ENCODE measurements around the gene ZNF638. TPM values are rescaled to one million over a fixed set of nuclear protein-coding genes. Genes with fewer than 3 reads are reported as not detected.

The ZNF638 gene
- total and polyA plus RNA-seq, 8 donors = 92.1 to 280 (median 221) TPM

GRCh38 chr2:71465961-71466300, 134.3 kb downstream of the ZNF638 start:
- Histone ChIP-seq H3K4me3 (peak overlapping the region; percentile 59), H3K4me1 (peaks cover 10 to 61% of the 10 kb centered on the region in 2 donors), H3K36me3 (no peaks in the 10 kb centered on the region), H3K27ac (peak overlapping the region in 1 of 2 donors; percentile 79), H3K27me3 (peaks cover 14 to 56% of the 10 kb centered on the region in 2 donors), H3K9me3 (no peaks in the 10 kb centered on the region)
- TF ChIP-seq CTCF (IDR thresholded peaks at IDR 0.05) = no peak
- intact Hi-C loops (cut with DNase I) = no loop called here
- no peak for ATAC-seq
- no peak for DNase-seq

- DNase-seq (peak in 3 of 4 donors; percentile 40 to 87 (median 44)), ATAC-seq (peak; percentile 78)
- H3K4me3 ChIP-seq = peak overlapping the region; percentile 59
- peaks cover 14 to 56% of the 10 kb centered on the region in 2 donors for H3K27me3 ChIP-seq
- peaks cover 10 to 55% of the 10 kb centered on the region in 2 donors for H3K4me1 ChIP-seq
- peak overlapping the region; percentile 44 to 79 for H3K27ac ChIP-seq
- TF ChIP-seq CTCF (IDR thresholded peaks at IDR 0.05) = no peak
- no peaks in the 10 kb centered on the region for H3K9me3 ChIP-seq
- no peaks in the 10 kb centered on the region for H3K36me3 ChIP-seq
- intact Hi-C loops (cut with DNase I) = no loop called here
These were observed 135.0 kb downstream of the ZNF638 start for GRCh38 chr2:71466301-71467179.

- Histone ChIP-seq H3K4me3 (peak overlapping the region; percentile 59), H3K9me3 (no peaks in the 10 kb centered on the region), H3K27me3 (peaks cover 14 to 56% of the 10 kb centered on the region in 2 donors), H3K27ac (peak overlapping the region in 1 of 2 donors; percentile 79), H3K4me1 (peaks cover 10 to 54% of the 10 kb centered on the region in 2 donors), H3K36me3 (no peaks in the 10 kb centered on the region)
- intact Hi-C loops (cut with DNase I) = no loop called here
- peak; percentile 45 for ATAC-seq
- DNase-seq = no peak
- TF ChIP-seq CTCF (IDR thresholded peaks at IDR 0.05) = no peak
These were observed 135.7 kb downstream of the ZNF638 start for GRCh38 chr2:71467180-71467815.

GRCh38 chr2:71468279-71469015, 136.9 kb downstream of the ZNF638 start:
- ATAC-seq (no peak), DNase-seq (no peak)
- TF ChIP-seq CTCF (IDR thresholded peaks at IDR 0.05) = no peak
- Histone ChIP-seq H3K36me3 (no peaks in the 10 kb centered on the region), H3K4me3 (peak overlapping the region in 1 of 2 donors; percentile 59), H3K4me1 (peaks cover 10 to 61% of the 10 kb centered on the region in 2 donors), H3K27ac (peak overlapping the region in 1 of 2 donors; percentile 79), H3K27me3 (peaks cover 14 to 47% of the 10 kb centered on the region in 2 donors), H3K9me3 (no peaks in the 10 kb centered on the region)
- intact Hi-C loops (cut with DNase I) = no loop called here

All from left lung (tissue), 10 donors.